Calu3 (cell line): ENCODE results near the gene TMEM59. TPM values are rescaled to one million over a fixed set of nuclear protein-coding genes. Genes with fewer than 3 reads are reported as not detected.

Source experiments
- BruUV-seq: library from RNA; stranded (reverse); fragments of 400-500 nt; replicated peaks from 2 replicates; lab custom pipeline; 2021; lab: Mats Ljungman, UMichigan
- CTCF ChIA-PET: fragments of 300-600 bp; sonication (Branson Sonifier 250); formaldehyde crosslinking; loops from one replicate; lab custom pipeline; 2022; ENCODE audit warnings: antibody characterized with exemption; lab: Charles Lee
- DNase-seq: peaks from one replicate; pipeline ENCODE4 v3.0.0; 2022
- H3K27ac Mint-ChIP-seq: one replicate; pipeline ENCODE4 v1.8.0; 2022; ENCODE audit warnings: mixed read lengths; ENCODE audit not compliant: unreplicated experiment
- H3K27me3 Mint-ChIP-seq: one replicate; pipeline ENCODE4 v1.8.0; 2022; ENCODE audit warnings: mixed read lengths; ENCODE audit not compliant: unreplicated experiment
- H3K36me3 Mint-ChIP-seq: one replicate; pipeline ENCODE4 v1.8.0; 2022; ENCODE audit warnings: mild to moderate bottlenecking, moderate library complexity, mixed read lengths; ENCODE audit not compliant: insufficient read depth, unreplicated experiment
- H3K4me1 Mint-ChIP-seq: one replicate; pipeline ENCODE4 v1.8.0; 2022; ENCODE audit warnings: mild to moderate bottlenecking, low read depth, mixed read lengths; ENCODE audit not compliant: unreplicated experiment
- H3K4me3 Mint-ChIP-seq: one replicate; pipeline ENCODE4 v1.8.0; 2022; ENCODE audit warnings: mild to moderate bottlenecking, low read depth, moderate library complexity, mixed read lengths; ENCODE audit not compliant: unreplicated experiment
- H3K9me3 Mint-ChIP-seq: one replicate; pipeline ENCODE4 v1.8.0; 2022; ENCODE audit warnings: low read depth, mixed read lengths; ENCODE audit not compliant: unreplicated experiment
- intact Hi-C: fragments of 100-400 bp; cut with micrococcal nuclease; formaldehyde crosslinking; loops from one replicate; pipeline ENCODE4 v1.10.0; 2022; ENCODE audit not compliant: unreplicated experiment
- total RNA-seq: library from RNA; stranded (reverse); gene quantifications from 2 replicates; pipeline ENCODE4 v1.2.3, GENCODE V29; 2022
- TF ChIP-seq, protein P1 (sequence below): fragments of 200-600 bp; IDR thresholded peaks from one replicate; pipeline ENCODE4 v1.8.0; 2022; ENCODE audit warnings: antibody characterized with exemption; ENCODE audit not compliant: unreplicated experiment

TMEM59 gene
- total RNA-seq, 1 experiment from 2014 or later, result 316 TPM

DNA sequence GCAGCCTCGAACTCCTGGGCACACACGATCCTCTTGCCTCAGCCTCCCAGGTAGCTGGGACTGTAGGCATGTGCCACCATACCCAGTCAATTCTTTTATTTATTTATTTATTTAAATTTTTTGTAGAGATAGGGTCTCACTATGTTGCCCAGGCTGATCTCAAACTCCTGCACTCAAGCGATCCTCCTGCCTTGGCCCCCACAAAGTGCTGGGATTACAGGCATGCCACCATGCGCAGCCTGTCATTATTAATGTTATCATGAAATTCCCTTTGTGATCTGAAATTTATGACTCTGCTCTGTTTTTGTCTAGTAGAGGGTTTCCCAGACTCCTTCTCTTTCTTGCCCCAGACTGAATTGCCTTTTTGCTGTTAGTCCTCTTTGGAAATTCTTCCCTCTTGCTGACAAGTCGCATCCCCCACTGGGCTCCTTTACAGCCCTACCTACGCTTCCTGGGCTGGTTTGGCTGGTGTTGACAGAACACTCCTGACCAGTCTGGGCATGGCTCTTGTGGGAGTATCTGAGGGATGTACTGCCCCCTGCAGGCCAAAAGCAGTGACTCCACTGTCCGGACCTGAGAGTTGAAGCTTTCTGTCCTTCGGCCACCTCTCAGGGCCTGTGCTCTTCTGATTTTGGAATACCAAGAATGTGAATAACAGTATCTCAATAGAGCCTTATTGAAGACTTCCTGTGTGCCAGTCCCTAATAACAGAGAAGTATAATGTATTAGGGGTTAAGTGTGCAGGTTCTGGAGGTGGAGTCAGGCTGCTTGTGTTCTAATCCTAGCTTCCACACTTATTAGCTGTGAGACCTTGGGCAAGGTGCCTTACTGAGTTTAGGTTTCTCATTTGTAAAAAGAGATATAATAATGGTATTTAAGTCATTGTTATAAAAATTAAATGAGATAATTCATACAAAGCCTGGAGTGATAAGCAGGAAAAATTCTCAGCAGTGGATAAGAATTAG lies 28.6 kb upstream of the TMEM59 start:
- Mint-ChIP-seq H3K9me3 (no peaks in the 10 kb centered on the region), H3K4me1 (no peaks in the 10 kb centered on the region), H3K27ac (no peak overlapping the region), H3K27me3 (no peaks in the 10 kb centered on the region), H3K4me3 (no peak overlapping the region), H3K36me3 (no peaks in the 10 kb centered on the region)
- TF ChIP-seq, protein P1, sequence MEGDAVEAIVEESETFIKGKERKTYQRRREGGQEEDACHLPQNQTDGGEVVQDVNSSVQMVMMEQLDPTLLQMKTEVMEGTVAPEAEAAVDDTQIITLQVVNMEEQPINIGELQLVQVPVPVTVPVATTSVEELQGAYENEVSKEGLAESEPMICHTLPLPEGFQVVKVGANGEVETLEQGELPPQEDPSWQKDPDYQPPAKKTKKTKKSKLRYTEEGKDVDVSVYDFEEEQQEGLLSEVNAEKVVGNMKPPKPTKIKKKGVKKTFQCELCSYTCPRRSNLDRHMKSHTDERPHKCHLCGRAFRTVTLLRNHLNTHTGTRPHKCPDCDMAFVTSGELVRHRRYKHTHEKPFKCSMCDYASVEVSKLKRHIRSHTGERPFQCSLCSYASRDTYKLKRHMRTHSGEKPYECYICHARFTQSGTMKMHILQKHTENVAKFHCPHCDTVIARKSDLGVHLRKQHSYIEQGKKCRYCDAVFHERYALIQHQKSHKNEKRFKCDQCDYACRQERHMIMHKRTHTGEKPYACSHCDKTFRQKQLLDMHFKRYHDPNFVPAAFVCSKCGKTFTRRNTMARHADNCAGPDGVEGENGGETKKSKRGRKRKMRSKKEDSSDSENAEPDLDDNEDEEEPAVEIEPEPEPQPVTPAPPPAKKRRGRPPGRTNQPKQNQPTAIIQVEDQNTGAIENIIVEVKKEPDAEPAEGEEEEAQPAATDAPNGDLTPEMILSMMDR, result peak; percentile 61
- intact Hi-C loops, result no loop called here
- BruUV-seq, result no TSS peak
- DNase-seq, result peak; percentile 70
- CTCF ChIA-PET, result interaction anchor here (0.6 to 2.3 kb wide), 7 partner anchors 8 to 716 kb away, joined by 3 to 6 read pairs (median 3); partner anchors contain the start of gene IFT25

DNA sequence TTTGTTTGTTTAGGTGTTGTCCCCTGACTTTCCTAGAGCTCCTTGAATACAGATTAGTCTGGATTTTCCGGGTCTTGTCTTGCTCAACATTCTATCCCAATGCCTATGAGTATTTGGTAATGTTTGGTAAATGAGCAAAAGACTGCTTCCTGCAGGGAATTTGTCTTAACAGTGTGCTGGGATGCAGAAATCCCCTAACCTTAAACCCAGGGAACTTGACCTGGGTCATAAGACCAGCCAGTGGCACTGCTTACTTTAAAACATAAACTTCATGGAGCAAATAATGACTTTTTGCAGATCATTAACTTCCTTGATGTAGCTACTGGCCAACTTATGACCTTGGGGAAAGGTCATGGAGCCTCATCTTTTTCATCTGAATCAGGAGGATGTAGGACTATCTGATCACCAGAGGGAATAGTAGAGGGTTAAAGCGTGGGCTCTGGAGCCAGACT lies 27.6 kb upstream of the TMEM59 start:
- DNase-seq, result no peak

DNA sequence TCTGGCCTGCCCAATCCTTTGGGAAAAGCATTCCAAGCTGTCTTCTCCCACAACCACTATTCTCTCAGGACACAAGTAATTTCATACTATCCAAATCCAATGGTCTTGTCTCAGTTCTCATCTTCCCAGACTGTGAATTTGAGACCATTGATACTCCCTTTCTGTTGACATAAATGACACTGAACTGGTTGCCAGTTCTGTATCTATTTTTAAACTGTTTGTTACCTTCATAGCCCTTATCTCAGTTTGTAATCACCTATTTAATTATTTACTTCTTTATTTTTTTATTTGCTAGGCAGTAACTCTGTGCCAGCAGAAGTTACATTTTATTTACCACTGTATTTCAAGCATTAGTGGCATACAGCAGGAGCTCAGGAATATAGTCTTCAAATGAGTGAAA lies 24.4 kb upstream of the TMEM59 start:
- no TSS peak for BruUV-seq
- Mint-ChIP-seq H3K36me3 (no peaks in the 10 kb centered on the region), H3K9me3 (no peaks in the 10 kb centered on the region), H3K27me3 (no peaks in the 10 kb centered on the region), H3K4me3 (no peak overlapping the region), H3K27ac (no peak overlapping the region), H3K4me1 (no peaks in the 10 kb centered on the region)
- TF ChIP-seq, protein P1, result no peak
- CTCF ChIA-PET, result no interaction called here
- intact Hi-C loops, result no loop called here
- no peak for DNase-seq

More for the DNA sequence above, 27.6 kb upstream of the TMEM59 start:
- CTCF ChIA-PET, result interaction anchor here (0.6 to 2.3 kb wide), 3 partner anchors 8 to 135 kb away, joined by 3 to 5 read pairs (median 4); partner anchors contain the start of gene IFT25
- H3K9me3 Mint-ChIP-seq, result no peaks in the 10 kb centered on the region
- intact Hi-C loops, result no loop called here
- H3K4me3 Mint-ChIP-seq, result no peak overlapping the region
- no peaks in the 10 kb centered on the region for H3K36me3 Mint-ChIP-seq
- no TSS peak for BruUV-seq
- no peak overlapping the region for H3K27ac Mint-ChIP-seq
- H3K27me3 Mint-ChIP-seq, result no peaks in the 10 kb centered on the region
- TF ChIP-seq, protein P1, result no peak
- H3K4me1 Mint-ChIP-seq, result no peaks in the 10 kb centered on the region

DNA sequence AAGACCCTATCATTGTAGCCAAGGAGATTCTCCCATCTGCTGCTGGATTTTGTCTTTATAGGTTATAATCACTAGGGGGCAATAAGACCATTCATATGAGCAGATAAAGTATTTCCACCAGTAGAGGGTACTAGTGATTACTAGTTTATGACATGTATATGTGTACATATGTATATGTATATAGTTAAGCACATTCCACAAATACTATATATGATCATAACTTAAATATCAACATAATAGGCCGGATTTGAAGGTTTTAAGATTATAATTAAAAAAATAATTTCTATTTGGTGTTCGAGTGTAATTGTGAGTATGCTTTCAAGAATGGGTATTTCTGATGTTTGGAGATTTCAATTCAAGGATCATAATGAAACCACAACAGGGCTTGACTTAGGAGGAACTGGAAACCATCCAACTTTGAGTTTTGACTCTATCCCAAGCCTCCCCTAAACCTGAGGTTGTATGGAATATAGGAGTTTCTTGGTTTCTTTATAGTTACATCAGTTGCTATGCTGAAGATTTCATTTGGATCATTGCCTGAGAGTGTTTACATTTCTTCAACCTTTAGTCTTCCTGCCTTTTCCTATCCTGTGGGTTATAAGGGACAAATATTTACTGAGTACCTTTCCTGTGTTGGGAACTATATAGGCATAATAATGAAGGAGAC lies 17.3 kb upstream of the TMEM59 start:
- Mint-ChIP-seq H3K27ac (no peak overlapping the region), H3K4me3 (no peak overlapping the region), H3K4me1 (no peaks in the 10 kb centered on the region), H3K36me3 (no peaks in the 10 kb centered on the region), H3K27me3 (no peaks in the 10 kb centered on the region), H3K9me3 (no peaks in the 10 kb centered on the region)
- intact Hi-C loops, result loop anchor here (2.0 kb wide), 1 partner anchor 418 kb away; no protein-coding TSS in a partner anchor
- DNase-seq, result no peak
- no TSS peak for BruUV-seq
- CTCF ChIA-PET, result no interaction called here
- TF ChIP-seq, protein P1, result peak; percentile 51
